ENCODE data around the gene OLFM1. TPM values are rescaled to one million over a fixed set of nuclear protein-coding genes. Genes with fewer than 3 reads are reported as not detected.

OLFM1 gene
- total RNA-seq, 1 experiment from 2014 or later, result not detected

- intact Hi-C loops (cut with micrococcal nuclease; ENCODE audit: unreplicated experiment), result no loop called here
- no peaks in the 10 kb centered on the region for H3K36me3 ChIP-seq (ENCODE audit: low read depth)
- H3K9me2 ChIP-seq (ENCODE audit: insufficient read depth), result no peaks in the 10 kb centered on the region
- no peak for DNase-seq
- no peak overlapping the region for H2AFZ ChIP-seq
- no TSS peak for BruUV-seq (replicated peaks)
- peaks cover 100% of the 10 kb centered on the region for H3K27me3 ChIP-seq (ENCODE audit: insufficient read depth, low read depth)
- POLR2A ChIA-PET (ENCODE audit: unreplicated experiment), result no interaction called here
- H3K4me3 ChIP-seq, result no peak overlapping the region
- no peak overlapping the region for H3K27ac ChIP-seq
- H3K79me2 ChIP-seq (ENCODE audit: low read depth), result no peaks in the 10 kb centered on the region
- H4K20me1 ChIP-seq (ENCODE audit: insufficient read depth), result no peaks in the 10 kb centered on the region
- no peaks in the 10 kb centered on the region for H3F3A ChIP-seq (ENCODE audit: insufficient read depth, low read depth)
- H3K4me2 ChIP-seq, result no peak overlapping the region
- CTCF ChIA-PET, result no interaction called here
- no peaks in the 10 kb centered on the region for H3K4me1 ChIP-seq (replicated peaks; ENCODE audit: insufficient read depth)
- H3K9me3 ChIP-seq (ENCODE audit: insufficient read depth, low read depth), result no peaks in the 10 kb centered on the region
- TF ChIP-seq, protein P1, sequence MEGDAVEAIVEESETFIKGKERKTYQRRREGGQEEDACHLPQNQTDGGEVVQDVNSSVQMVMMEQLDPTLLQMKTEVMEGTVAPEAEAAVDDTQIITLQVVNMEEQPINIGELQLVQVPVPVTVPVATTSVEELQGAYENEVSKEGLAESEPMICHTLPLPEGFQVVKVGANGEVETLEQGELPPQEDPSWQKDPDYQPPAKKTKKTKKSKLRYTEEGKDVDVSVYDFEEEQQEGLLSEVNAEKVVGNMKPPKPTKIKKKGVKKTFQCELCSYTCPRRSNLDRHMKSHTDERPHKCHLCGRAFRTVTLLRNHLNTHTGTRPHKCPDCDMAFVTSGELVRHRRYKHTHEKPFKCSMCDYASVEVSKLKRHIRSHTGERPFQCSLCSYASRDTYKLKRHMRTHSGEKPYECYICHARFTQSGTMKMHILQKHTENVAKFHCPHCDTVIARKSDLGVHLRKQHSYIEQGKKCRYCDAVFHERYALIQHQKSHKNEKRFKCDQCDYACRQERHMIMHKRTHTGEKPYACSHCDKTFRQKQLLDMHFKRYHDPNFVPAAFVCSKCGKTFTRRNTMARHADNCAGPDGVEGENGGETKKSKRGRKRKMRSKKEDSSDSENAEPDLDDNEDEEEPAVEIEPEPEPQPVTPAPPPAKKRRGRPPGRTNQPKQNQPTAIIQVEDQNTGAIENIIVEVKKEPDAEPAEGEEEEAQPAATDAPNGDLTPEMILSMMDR (conservative IDR thresholded peaks at IDR 0.05), result no peak
- TF ChIP-seq EZH2 (IDR thresholded peaks at IDR 0.05; ENCODE audit: low read depth), result no peak
Measured at GRCh38 chr9:135105211-135105745, 17.8 kb downstream of the OLFM1 start.

DNA sequence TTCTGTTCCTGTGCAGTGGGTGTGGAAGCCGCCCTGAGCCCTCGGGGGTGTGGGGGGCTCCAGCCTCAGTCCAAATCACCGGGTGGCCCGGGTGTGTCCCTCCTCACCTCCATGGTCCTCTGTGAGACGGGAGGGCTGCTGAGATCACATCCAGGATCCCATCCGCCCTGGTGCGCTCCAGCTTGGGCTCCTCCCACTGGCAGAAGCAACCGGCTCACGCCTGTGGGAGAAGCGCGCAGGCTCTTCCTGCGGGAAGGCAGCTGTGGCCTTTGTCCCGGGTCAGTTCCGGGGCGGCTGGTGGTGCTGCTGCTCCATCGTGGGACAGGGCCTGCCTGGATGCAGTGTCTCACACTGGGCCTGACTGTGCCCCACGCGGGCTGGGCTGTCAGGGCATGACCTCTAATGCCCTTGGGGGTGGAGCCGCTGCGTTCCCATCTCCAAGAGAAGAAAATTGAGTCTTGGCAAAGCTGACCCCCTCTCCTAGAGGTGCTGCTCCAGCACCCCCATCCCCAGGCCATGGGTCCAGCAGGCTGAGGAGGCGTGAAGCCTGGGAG, 18.5 kb downstream of the OLFM1 start:
- H3K9me3 ChIP-seq (ENCODE audit: insufficient read depth, low read depth), result no peaks in the 10 kb centered on the region
- H3K9me2 ChIP-seq (ENCODE audit: insufficient read depth), result no peaks in the 10 kb centered on the region
- intact Hi-C loops (cut with micrococcal nuclease; ENCODE audit: unreplicated experiment), result no loop called here
- no peak overlapping the region for H2AFZ ChIP-seq
- POLR2A ChIA-PET (ENCODE audit: unreplicated experiment), result no interaction called here
- H3K79me2 ChIP-seq (ENCODE audit: low read depth), result no peaks in the 10 kb centered on the region
- no peaks in the 10 kb centered on the region for H4K20me1 ChIP-seq (ENCODE audit: insufficient read depth)
- TF ChIP-seq, protein P1 (conservative IDR thresholded peaks at IDR 0.05), result no peak
- no peak for TF ChIP-seq EZH2 (IDR thresholded peaks at IDR 0.05; ENCODE audit: low read depth)
- no peaks in the 10 kb centered on the region for H3K36me3 ChIP-seq (ENCODE audit: low read depth)
- BruUV-seq (replicated peaks), result no TSS peak
- H3K27ac ChIP-seq, result no peak overlapping the region
- H3F3A ChIP-seq (ENCODE audit: insufficient read depth, low read depth), result no peaks in the 10 kb centered on the region
- H3K4me2 ChIP-seq, result no peak overlapping the region
- CTCF ChIA-PET, result no interaction called here
- H3K4me3 ChIP-seq, result no peak overlapping the region
- peaks cover 100% of the 10 kb centered on the region for H3K27me3 ChIP-seq (ENCODE audit: insufficient read depth, low read depth)
- no peaks in the 10 kb centered on the region for H3K4me1 ChIP-seq (replicated peaks; ENCODE audit: insufficient read depth)
- no peak for DNase-seq

- Histone ChIP-seq H4K20me1 (ENCODE audit: insufficient read depth) (no peaks in the 10 kb centered on the region), H3K4me2 (no peak overlapping the region), H3K4me3 (no peak overlapping the region), H3F3A (ENCODE audit: insufficient read depth, low read depth) (no peaks in the 10 kb centered on the region), H3K36me3 (ENCODE audit: low read depth) (no peaks in the 10 kb centered on the region), H3K79me2 (ENCODE audit: low read depth) (no peaks in the 10 kb centered on the region), H3K27ac (no peak overlapping the region), H3K27me3 (ENCODE audit: insufficient read depth, low read depth) (peaks cover 100% of the 10 kb centered on the region), H2AFZ (no peak overlapping the region), H3K9me2 (ENCODE audit: insufficient read depth) (no peaks in the 10 kb centered on the region), H3K4me1 (replicated peaks; ENCODE audit: insufficient read depth) (no peaks in the 10 kb centered on the region), H3K9me3 (ENCODE audit: insufficient read depth, low read depth) (no peaks in the 10 kb centered on the region)
- CTCF ChIA-PET, result no interaction called here
- BruUV-seq (replicated peaks), result no TSS peak
- intact Hi-C loops (cut with micrococcal nuclease; ENCODE audit: unreplicated experiment), result no loop called here
- DNase-seq, result no peak
- TF ChIP-seq, protein P1 (conservative IDR thresholded peaks at IDR 0.05), result no peak
- no peak for TF ChIP-seq EZH2 (IDR thresholded peaks at IDR 0.05; ENCODE audit: low read depth)
- POLR2A ChIA-PET (ENCODE audit: unreplicated experiment), result no interaction called here
Measured at GRCh38 chr9:135106551-135107270, 19.2 kb downstream of the OLFM1 start.

Data from PC-9 (cell line).